GM10248 (cell line): ENCODE measurements around the gene TRAPPC14.
A peak's percentile ranks its signal among the peaks of the same experiment; 100 is the strongest.
"Not testable (repeated sequence)": the region's sequence is repeated elsewhere in the genome, so short reads cannot be mapped to it uniquely, and the experiment has no call there.

ENCODE experiments used
- CTCF ChIA-PET: fragments of 300-600 bp; sonication (Branson Sonifier 250); formaldehyde crosslinking; extraction: SDS; loops from one replicate; lab custom pipeline; 2021; ENCODE audit warnings: antibody characterized with exemption; lab: Yijun Ruan, JAX
- POLR2A ChIA-PET: fragments of 350-650 bp; sonication (Branson Sonifier 250); formaldehyde crosslinking; extraction: SDS; loops from one replicate; lab custom pipeline; 2020; ENCODE audit warnings: antibody characterized with exemption; lab: Yijun Ruan, JAX
- DNase-seq: peaks from one replicate; pipeline ENCODE4 v3.0.0; 2012; ENCODE audit errors: extremely low spot score
- CTCF ChIP-seq: IDR thresholded peaks from 2 replicates; pipeline ENCODE4 v1.5.1; 2012; ENCODE audit warnings: mild to moderate bottlenecking, low read depth; ENCODE audit errors: extremely low read depth, missing control alignments, control extremely low read depth

The TRAPPC14 gene

DNA sequence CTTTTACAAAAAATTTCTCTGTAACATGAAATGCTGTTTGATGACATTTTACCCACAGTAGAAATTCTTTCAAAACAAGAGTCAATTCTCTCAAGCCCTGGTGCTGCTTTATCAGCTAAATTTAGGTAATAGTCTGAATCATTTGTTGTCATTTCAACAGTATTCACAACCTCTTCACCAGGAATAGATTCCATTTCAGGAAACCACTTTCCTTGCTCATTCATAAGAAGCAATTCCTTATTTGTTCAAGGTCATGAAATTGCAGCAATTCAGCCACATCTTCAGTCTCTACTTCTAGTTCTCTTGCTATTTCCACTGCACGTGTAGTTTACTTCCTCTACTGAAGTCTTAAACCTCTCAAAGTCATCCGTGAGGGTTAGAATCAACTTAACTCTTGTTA is 33.3 kb upstream of the TRAPPC14 start:
- DNase-seq, result no peak
- POLR2A ChIA-PET, result no interaction called here
- CTCF ChIA-PET, result no interaction called here
- TF ChIP-seq CTCF, result no peak

DNA sequence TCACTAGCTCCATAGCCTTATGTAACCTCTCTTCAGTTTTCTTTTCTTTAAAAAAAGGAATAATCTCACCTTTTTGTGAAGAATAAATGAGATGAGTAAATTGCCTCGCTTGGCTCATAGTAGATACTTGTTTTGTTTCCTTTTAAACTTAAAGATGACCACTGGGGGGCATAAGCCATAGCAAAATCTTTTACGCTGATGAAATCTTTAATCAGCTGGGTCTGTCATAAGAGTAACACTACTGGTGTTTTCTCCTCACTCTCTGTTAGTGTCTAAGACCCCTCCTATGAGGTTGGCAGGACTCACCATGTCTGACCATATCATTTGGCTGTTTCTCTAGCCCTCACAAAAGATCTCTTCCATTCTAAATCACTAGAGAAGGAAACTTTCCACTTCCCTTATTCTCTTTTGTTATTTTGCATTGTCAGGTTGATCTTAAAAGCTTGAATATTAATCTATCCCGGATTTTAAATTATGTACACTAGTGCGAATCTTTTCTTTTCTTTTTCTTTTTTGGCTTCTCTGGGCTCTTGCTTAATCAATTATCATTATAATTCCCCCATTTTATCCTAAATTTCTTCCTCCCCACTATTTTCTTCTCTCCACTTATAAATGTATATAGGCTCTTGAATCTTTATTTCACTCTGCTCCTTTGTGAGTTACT is 31.7 kb upstream of the TRAPPC14 start:
- POLR2A ChIA-PET, result no interaction called here
- CTCF ChIA-PET, result interaction anchor here (0.7 to 3.2 kb wide), 17 partner anchors 10 to 193 kb away, joined by 3 to 32 read pairs (median 4); partner anchors contain the start of genes GAL3ST4, GPC2, STAG3 and TRAPPC14
- peak; percentile 48 for TF ChIP-seq CTCF
- peak; percentile 39 for DNase-seq

GRCh38 chr7:100189061-100189460 is 30.5 kb upstream of the TRAPPC14 start:
- POLR2A ChIA-PET, result no interaction called here
- CTCF ChIA-PET, result interaction anchor here (0.8 to 3.2 kb wide), 7 partner anchors 9 to 156 kb away, joined by 3 to 32 read pairs (median 9); partner anchors contain the start of genes GPC2, STAG3 and TRAPPC14
- no peak for DNase-seq
- TF ChIP-seq CTCF, result no peak

GRCh38 chr7:100185726-100186125 is 27.2 kb upstream of the TRAPPC14 start:
- ChIA-PET CTCF (interaction anchor here (1.4 to 2.2 kb wide), 2 partner anchors 9 to 25 kb away, joined by 3 to 6 read pairs; partner anchors contain the start of gene GPC2), POLR2A (no interaction called here)
- TF ChIP-seq CTCF, result no peak
- no peak for DNase-seq

GRCh38 chr7:100183090-100183489 is 24.6 kb upstream of the TRAPPC14 start:
- POLR2A ChIA-PET, DNase-seq: not testable (repeated sequence)
- CTCF ChIA-PET, result interaction anchor here (1.0 kb wide), 1 partner anchor 9 kb away, joined by 3 read pairs; no protein-coding TSS in a partner anchor

- POLR2A ChIA-PET, DNase-seq: not testable (repeated sequence)
- CTCF ChIA-PET, result interaction anchor here (1.0 kb wide), 2 partner anchors 10 to 13 kb away, joined by 3 to 4 read pairs; no protein-coding TSS in a partner anchor
These were observed 24.1 kb upstream of the TRAPPC14 start for GRCh38 chr7:100182616-100183015.

GRCh38 chr7:100180084-100180483 is 21.6 kb upstream of the TRAPPC14 start:
- DNase-seq, POLR2A ChIA-PET: not testable (repeated sequence)
- CTCF ChIA-PET, result interaction anchor here (1.0 to 4.2 kb wide), 3 partner anchors 9 to 38 kb away, joined by 3 to 25 read pairs (median 4); no protein-coding TSS in a partner anchor
